SH-SY5Y (cell line): ENCODE results near the gene PCNT.

Experiments
- GATA2 ChIP-seq: IDR thresholded peaks from 2 replicates; pipeline ENCODE4 v1.6.1; 2011; ENCODE audit warnings: mild to moderate bottlenecking, low read depth, low read length
- GATA3 ChIP-seq: IDR thresholded peaks from 2 replicates; pipeline ENCODE4 v1.6.1; 2011; ENCODE audit warnings: low read depth, mild to moderate bottlenecking, low read length, moderate library complexity

DNA sequence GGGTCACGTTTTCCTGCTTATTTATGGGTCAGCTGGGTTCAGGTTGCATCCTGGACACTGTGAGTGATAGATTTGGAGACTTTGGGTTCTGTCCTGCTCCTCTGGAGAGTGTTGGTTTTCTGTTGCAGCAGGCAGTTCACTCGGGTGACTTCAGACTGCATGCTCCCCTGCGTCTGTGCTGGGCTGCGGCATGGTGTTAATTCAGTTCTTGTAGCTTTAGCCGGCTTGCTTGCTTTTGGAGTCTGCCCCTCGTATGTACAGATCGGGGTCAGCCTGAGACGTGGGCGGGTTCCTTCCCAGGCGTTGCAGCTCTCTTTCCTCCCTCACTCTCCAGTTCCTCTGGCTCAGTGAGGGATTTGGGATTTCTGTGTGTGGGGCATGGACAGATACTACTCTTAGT is 38.0 kb downstream of the PCNT start:
- no peak for TF ChIP-seq GATA2
- TF ChIP-seq GATA3 = no peak
